HG02763 (cell line): ENCODE measurements around the gene SNAPC4.
"Not testable (repeated sequence)": the region's sequence is repeated elsewhere in the genome, so short reads cannot be mapped to it uniquely, and the experiment has no call there.

Source experiments
- ATAC-seq: cut with Tn5 transposase; IDR thresholded peaks from one replicate; pipeline ENCODE4 v1.9.1; 2021; ENCODE audit warnings: mild to moderate bottlenecking, moderate library complexity; ENCODE audit not compliant: unreplicated experiment

SNAPC4 gene

DNA sequence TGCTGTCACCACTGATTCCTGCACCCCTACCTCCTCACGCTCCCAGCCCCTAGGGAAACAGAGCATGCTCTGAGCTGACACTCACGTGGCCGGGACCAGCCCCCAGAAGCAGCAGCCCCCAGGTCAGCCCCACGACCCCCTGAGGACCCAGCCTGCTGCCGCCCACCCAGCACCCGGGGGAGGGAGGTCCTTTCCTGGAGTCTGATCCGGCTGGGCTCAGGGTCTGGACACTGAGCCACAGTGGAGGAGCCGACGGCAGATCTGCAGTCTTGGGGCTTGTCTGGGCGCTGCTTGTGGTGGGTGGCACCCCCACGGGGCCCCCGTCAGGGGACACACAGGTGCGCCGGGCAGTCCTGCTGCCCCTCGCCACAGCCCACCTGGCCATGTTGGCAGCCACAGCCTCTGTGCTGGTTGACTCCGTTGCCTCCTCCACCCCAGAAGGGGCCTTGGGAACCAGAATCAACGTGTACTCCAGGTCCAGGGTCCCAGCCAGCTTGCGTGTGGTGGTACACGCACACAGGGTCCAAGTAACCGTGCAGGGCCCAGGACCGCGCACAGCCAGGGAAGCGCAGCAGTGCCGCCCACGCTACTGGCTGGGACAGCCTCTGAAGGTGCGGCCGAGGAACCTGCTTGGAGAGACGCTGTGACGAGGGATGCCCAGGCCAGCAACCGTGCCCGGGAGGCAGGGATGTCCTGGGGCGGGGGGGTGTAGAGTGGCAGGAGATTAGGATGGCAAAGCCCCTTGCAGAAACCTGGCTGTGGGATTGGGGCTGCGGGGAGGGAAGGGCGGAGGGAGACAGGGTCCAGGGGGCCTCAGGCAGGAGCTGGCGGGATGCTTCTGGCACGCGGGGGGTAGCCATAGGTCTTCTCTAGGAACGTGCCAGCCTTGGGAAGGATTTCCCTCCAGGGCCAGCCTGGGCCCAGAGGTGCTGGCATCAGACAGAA is 39.9 kb downstream of the SNAPC4 start:
- no peak for ATAC-seq

DNA sequence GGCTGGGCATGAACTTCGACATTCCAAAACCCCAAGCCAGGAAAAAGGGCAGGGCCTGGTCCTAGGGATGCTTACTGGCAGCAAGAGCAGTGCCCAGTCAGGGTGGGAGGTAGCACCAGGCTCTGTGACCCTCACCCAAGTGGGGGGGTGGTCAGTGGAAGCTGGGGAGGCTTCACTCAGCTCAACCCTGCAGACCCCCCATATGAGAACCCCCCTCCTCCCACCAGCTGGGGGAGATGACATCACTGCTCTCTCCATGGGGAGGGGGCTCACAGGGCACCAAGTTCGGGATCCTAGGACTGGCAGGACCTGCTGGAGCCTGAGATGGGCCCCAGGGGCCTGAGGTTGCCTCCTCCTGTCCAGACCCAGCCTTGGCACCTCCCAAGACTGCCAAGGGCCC is 41.1 kb downstream of the SNAPC4 start:
- ATAC-seq = no peak

DNA sequence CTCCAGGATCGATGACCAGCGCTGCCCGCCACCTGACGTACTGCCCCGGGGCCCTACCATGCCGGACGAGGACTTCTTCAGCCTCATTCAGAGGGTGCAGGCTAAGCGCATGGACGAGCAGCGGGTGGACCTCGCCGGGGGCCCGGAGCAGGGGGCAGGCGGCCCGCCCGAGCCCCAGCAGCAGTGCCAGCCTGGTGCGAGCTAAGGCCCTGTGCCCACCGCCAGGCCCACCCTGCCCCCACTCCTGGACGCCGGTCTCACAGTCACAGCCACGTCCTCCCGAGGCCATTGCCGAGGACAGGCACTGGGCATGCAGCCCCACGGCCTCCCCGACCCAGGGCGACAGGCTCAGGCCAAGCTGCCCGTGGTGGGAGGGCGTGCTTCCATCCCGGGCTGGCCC is 42.0 kb downstream of the SNAPC4 start:
- ATAC-seq = no peak

DNA sequence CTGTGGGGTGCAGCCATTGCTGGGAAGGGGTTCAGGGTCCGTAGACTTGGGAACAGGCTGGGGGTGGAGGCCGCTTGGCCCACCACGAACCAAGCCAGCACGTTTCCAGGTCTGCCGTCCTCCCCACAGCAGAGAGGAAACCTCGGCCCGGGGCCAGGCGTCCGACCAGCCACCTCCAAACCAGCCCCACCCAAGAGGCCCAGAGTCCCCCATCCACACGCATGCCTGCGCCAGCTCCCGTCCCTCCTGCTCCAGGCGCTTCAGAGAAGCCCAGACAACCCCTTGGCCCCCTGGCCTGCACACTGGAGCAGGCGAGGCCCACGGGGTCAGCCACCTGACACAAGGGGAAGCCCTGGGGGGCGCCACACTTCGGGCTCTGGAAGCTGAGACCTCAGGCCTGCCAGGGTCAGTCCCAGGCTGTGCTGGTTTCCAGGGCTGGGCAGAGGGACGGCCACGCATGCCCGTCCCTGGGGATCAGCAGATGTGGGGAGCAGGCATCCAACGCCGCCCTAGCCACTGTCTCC is 42.7 kb downstream of the SNAPC4 start:
- no peak for ATAC-seq

DNA sequence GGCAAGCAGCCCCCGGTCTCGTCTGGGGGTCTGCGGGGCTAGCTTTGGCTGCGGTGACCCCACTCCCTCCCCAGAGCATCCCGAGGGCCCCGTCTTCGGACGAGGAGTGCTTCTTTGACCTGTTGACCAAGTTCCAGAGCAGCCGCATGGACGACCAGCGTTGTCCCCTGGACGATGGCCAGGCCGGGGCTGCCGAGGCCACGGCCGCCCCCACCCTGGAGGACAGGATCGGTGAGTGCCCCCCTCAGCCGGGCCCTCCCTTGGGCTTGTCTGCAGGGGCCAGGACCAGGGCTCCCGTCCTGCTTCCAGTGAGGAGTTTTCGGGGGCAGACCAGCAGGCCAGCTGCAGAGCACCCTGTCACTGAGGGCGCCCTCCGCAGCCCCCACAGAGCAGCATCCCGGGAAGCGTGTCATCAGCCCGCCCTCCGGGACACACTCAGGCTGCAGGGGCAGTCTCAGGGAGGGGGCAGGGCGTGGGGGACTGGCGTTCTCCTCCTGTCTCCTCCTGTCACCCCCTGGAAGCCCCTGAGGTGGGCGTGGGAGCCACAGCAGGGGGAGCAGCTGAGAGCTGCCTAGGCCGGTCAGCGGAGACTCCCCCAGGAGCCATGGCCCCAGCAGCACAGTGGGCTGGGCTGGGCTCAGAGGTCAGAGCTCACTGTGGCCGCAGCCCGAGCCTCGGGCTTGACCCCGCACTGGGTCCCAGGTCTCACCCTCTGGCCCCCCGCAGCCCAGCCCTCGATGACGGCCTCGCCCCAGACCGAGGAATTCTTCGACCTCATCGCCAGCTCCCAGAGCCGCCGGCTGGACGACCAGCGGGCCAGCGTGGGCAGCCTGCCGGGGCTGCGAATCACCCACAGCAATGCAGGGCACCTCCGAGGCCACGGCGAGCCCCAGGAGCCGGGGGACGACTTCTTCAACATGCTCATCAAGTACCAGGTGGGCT is 44.1 kb downstream of the SNAPC4 start:
- ATAC-seq = no peak

DNA sequence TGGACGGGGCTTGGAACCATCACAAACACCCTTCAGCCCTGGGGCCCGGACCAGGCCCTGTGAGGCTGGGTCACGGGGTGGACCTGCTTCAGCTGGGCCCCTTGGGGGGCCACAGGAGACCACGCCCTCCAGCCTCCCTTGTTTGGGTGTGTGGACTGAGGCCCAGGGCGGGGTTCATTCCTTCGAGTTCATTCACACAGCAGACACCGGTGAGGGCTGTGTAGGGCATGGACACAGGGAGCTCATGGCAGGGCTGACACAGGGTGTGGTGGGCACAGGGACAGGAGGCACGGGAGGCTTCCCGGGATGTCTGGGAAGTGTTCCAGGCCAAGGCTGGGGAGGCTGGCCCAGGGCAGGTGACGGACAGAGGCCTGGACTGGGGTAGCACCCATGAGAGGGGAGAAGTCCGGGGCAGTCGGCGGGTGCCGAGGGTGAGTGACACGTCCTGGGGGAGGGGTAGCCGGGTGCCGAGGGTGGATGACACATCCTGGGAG is 45.3 kb downstream of the SNAPC4 start:
- ATAC-seq = no peak

DNA sequence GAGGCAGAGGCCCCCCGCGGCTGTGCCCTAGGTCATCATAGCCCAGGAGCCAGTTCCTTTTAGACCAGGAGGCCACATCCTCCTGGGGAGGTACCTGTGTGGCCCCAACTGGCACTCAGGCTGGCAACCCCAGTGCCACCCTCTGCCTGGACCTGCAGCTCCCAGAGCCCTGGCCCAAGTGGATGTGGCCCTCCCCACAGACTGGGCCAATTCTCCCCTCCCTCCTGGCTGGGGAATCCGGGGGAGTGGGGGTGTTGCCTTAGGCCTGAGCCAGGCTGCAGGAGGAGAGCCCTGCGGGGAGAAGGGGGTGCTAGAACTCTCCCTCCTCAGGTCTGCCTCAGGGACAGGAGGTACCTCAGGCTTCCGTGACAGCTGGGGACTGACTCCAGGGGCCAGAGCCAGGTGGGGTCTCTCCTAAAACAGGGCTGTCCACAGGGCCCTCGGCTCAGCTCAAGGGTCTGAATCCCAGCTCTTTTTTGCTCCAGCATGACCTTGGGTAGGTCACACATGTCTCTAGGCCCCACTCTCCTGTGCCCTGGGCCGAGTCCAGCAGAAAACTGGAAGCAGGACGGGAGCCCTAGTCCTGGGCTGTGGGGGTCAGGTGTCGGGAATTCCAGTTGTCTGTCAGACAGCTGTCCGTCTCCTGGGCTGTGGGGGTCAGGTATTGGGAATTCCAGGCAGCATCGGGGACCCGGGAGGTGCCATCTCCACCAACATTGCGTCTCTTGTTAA is 46.0 kb downstream of the SNAPC4 start:
- ATAC-seq = no peak

DNA sequence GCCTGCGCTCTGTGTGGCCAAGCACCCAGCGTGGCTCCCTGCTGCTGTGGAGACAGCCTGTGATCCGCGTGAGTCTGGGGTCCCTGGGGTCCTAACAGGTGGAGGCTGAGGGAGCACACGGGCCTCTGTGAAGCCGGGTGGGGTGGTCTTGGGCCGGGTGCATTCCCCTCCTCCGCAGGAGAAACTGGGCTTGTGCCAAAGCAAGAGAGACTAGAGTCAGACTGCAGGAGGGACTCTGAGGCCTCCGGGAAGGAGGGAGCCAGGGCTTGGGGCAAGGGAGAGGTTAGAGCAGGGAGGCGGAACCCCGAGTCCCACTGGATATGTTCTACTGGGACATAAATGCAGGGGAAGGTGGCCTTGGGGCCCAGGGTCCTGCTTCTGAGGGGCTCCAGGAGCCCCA is 46.9 kb downstream of the SNAPC4 start:
- ATAC-seq = no peak

DNA sequence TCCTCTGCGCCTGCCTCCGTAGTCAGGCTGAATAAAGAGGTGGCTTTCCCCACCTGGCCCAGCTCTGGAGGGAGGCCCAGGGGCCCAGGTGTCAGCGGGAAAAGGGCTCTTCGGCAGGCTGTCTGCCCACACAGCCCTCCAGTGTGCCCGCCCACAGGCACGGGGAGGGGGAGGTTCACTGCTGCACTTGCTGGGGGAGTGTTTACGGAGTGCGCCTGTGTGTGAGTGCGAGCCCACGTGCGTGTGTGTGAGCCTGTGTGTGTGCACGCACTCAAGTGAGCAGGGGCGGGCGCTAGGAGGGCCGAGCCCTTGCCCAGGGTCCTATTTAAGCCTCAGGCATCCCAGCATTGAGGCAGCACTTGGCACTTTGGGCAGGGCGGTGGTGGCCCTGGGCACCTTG is 47.3 kb downstream of the SNAPC4 start:
- no peak for ATAC-seq

DNA sequence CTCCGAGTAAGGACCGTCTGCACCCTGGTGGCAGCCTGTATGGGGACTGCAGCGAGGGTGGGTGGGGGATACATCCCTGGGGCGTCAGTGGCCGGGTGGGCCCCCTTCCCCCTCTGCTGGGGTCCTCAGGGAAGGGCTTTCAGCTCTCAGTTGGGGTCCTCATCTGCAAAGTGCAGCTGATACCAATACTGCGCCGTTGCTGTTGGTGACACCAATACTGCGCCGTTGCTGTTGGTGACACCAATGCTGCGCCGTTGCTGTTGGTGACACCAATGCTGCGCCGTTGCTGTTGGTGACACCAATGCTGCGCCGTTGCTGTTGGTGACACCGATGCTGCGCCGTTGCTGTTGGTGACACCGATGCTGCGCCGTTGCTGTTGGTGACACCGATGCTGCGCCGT is 48.1 kb downstream of the SNAPC4 start:
- ATAC-seq = not testable (repeated sequence)

DNA sequence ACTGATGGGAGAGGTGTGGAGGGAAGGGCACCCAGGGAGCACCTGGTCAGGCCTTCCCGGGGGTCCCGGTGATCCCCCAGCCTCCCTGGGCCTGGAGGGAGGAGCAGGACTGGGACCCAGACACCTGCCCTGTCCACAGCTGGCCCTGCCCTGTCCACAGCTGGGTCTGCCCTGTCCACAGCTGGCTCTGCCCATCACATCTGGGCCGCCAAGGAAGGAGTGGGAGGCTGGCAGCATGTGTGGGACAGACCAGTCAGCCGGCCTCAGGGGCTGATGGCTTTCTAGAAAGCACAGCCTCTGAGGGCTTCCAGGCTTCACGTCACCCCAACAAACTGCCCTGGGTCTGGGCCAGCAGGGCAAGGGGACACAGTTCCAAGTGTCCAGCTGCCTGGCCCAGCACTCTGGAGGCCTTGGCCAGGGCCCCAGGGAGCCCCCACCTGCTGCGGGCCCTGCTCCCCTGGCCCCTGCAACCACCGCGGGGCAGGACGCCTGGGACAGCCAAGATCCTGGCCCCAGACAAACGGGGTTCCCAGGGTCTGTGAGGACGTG is 48.6 kb downstream of the SNAPC4 start:
- ATAC-seq = no peak
